Measurements from ENCODE around the gene C1QL4.

The C1QL4 gene

DNA sequence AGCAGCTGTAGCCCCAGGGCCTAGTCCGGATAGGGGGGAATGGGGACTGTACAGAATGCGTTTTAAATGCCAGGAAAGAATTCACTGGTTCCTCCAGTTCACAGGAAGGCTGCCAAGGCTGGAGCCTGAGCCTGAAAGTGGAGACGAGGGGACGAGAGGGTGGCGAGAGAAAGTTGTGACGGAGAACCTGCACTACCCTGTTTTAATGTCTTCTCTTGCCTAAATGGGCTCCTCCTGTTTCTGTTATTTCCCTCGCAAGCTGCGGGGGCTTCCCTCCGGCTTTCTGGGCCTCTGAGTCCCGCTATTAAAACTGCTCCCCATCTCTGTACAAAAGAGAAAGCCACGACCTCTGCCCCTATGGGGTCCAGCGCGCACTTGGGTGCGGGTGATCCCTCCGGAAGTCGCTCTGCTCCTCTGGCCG lies 4.5 kb downstream of the C1QL4 start:
- TF ChIP-seq, protein P1, sequence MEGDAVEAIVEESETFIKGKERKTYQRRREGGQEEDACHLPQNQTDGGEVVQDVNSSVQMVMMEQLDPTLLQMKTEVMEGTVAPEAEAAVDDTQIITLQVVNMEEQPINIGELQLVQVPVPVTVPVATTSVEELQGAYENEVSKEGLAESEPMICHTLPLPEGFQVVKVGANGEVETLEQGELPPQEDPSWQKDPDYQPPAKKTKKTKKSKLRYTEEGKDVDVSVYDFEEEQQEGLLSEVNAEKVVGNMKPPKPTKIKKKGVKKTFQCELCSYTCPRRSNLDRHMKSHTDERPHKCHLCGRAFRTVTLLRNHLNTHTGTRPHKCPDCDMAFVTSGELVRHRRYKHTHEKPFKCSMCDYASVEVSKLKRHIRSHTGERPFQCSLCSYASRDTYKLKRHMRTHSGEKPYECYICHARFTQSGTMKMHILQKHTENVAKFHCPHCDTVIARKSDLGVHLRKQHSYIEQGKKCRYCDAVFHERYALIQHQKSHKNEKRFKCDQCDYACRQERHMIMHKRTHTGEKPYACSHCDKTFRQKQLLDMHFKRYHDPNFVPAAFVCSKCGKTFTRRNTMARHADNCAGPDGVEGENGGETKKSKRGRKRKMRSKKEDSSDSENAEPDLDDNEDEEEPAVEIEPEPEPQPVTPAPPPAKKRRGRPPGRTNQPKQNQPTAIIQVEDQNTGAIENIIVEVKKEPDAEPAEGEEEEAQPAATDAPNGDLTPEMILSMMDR (conservative IDR thresholded peaks at IDR 0.05; ENCODE audit: low read depth, low read length): no peak
- no peak overlapping the region for H3K4me3 ChIP-seq (ENCODE audit: low read length)
- DNase-seq (ENCODE audit: low read depth): no peak

DNA sequence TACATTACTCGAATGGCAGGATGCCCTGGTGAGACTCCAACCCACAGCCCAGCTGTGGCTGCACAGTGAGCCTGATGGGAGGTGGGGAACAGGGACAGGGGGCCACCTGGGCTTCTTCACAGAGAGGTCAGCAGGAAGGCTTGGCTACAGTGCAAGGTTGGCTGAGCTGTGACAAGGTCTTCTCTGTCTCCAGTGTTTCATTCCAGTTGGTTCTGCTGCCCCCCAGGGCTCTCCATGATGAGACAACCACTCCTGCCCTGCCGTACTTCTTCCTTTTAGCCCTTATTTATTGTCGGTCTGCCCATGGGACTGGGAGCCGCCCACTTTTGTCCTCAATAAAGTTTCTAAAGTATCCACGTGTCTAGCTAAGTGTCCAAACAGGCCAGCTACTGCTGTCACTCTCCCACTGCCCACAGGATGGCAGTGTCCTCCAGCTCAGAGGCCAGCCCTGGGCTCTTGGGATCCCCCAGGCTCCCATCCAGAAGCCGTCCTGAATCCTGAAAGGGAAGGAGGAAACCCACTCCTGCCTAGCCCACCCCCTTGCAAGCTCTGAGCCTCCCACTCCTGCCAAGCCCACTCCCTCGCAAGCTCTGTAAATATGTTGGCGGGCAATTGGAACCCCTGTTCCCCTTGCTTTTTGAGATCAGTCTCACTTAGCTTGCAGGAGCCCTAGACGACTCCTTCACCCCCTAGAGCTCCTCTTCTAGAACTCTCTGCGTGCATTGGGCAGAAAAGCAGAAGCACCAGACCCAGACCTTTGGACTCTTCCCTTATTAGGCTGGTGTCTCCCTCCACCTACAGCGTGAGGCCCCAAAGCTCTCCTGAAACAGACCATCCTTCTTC lies 5.4 kb downstream of the C1QL4 start:
- no peak overlapping the region for H3K4me3 ChIP-seq (ENCODE audit: low read length)
- TF ChIP-seq, protein P1 (conservative IDR thresholded peaks at IDR 0.05; ENCODE audit: low read depth, low read length): peak; percentile 88
- no peak for DNase-seq (ENCODE audit: low read depth)

DNA sequence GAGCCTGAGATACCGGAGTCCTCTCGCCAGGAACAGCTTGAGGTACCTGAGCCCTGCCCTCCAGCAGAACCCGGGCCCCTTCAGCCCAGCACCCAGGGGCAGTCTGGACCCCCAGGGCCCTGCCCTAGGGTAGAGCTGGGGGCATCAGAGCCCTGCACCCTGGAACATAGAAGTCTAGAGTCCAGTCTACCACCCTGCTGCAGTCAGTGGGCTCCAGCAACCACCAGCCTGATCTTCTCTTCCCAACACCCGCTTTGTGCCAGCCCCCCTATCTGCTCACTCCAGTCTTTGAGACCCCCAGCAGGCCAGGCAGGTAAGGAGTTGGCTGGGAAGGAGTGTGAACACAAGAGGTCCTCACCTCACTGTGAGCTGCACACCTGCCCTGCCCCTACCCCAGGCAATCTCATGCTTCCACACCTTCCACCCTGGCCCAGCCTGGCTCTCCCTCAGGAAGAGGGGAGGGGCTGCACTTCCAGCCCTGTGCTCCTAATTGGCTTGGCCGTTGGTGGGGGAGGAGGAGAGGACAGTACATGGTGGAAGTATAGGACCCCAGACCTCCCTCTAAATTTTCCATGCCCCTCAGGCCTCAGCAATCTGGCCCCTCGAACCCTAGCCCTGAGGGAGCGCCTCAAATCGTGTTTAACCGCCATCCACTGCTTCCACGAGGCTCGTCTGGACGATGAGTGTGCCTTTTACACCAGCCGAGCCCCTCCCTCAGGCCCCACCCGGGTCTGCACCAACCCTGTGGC lies 6.2 kb downstream of the C1QL4 start:
- H3K4me3 ChIP-seq (ENCODE audit: low read length): no peak overlapping the region
- TF ChIP-seq, protein P1 (conservative IDR thresholded peaks at IDR 0.05; ENCODE audit: low read depth, low read length): no peak
- no peak for DNase-seq (ENCODE audit: low read depth)

DNA sequence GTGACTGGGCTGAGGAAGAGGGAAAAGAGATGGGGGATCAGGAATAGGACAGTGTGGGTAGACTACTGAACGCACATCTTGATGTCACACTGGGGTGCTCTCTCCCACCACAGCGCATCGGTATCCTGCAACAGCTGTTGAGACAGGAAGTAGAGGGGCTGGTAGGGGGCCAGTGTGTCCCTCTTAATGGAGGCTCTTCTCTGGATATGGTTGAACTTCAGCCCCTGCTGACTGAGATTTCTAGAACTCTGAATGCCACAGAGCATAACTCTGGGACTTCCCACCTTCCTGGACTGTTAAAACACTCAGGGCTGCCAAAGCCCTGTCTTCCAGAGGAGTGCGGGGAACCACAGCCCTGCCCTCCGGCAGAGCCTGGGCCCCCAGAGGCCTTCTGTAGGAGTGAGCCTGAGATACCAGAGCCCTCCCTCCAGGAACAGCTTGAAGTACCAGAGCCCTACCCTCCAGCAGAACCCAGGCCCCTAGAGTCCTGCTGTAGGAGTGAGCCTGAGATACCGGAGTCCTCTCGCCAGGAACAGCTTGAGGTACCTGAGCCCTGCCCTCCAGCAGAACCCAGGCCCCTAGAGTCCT lies 6.9 kb downstream of the C1QL4 start:
- H3K4me3 ChIP-seq (ENCODE audit: low read length): no peak overlapping the region
- DNase-seq (ENCODE audit: low read depth): no peak
- TF ChIP-seq, protein P1 (conservative IDR thresholded peaks at IDR 0.05; ENCODE audit: low read depth, low read length): no peak

DNA sequence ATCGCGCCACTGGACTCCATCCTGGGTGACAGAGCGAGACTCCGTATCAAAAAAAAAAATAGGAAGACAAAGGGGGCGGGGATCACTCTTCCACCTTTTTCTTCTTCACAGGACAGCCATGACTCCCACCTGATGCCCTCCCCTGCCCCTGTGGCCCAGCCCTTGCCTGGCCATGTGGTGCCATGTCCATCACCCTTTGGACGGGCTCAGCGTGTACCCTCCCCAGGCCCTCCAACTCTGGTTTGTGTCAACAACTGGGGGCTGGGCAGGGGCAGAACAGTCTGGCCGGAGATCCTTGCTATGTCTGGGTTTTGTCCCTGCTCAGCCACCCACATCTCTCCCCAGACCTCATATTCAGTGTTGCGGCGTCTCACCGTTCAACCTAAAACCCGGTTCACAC lies 8.2 kb downstream of the C1QL4 start:
- TF ChIP-seq, protein P1 (conservative IDR thresholded peaks at IDR 0.05; ENCODE audit: low read depth, low read length): no peak
- no peak overlapping the region for H3K4me3 ChIP-seq (ENCODE audit: low read length)
- no peak for DNase-seq (ENCODE audit: low read depth)

DNA sequence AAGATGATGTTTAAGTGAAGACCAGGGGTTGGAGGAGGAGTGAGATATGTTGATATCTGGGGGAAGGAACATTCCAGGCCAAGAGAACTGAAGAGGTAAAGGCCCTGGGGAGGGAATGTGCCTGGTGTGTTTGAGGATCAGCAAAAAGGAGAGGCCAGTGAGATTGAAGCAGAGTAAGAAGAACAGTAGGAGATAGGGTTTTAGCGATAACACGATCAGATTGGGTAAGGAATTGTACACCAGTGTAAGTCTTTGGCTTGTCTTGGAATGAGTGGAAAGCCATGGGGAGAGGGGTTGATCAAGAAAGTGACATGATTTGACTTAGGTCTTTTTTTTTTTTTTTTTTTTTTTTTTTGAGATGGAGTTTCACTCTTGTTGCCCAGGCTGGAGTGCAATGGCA lies 9.1 kb downstream of the C1QL4 start:
- no peak for DNase-seq (ENCODE audit: low read depth)
- no peak overlapping the region for H3K4me3 ChIP-seq (ENCODE audit: low read length)
- TF ChIP-seq, protein P1 (conservative IDR thresholded peaks at IDR 0.05; ENCODE audit: low read depth, low read length): no peak

Measured in retinal pigment epithelial cell (primary cell).